SH-SY5Y (cell line): Measurements from ENCODE around the gene UNC119.

ENCODE experiments used
- GATA2 ChIP-seq: IDR thresholded peaks from 2 replicates; pipeline ENCODE4 v1.6.1; 2011; ENCODE audit warnings: mild to moderate bottlenecking, low read depth, low read length
- GATA3 ChIP-seq: IDR thresholded peaks from 2 replicates; pipeline ENCODE4 v1.6.1; 2011; ENCODE audit warnings: low read depth, mild to moderate bottlenecking, low read length, moderate library complexity

GRCh38 chr17:28597606-28598383 lies 45.4 kb upstream of the UNC119 start:
- TF ChIP-seq GATA2, result no peak
- no peak for TF ChIP-seq GATA3
